H1 (cell line): ENCODE results near the gene AOC1. TPM values are rescaled to one million over a fixed set of nuclear protein-coding genes. Genes with fewer than 3 reads are reported as not detected.

Experiments
- NRF1 ChIP-seq: IDR thresholded peaks from 2 replicates; pipeline ENCODE4 v1.6.1; 2011; ENCODE audit warnings: mild to moderate bottlenecking, low read depth, low read length, improper control_type of control experiment
- polyA plus RNA-seq, 7 experiments: library from polyadenylated mRNA; depleted of rRNA in 3 of 7; stranded (reverse) in 5 of 7; unstranded in 2 of 7; fragments of >200 nt in 5 of 7; fragments of 200-250 nt in 2 of 7; gene quantifications; 1 replicate in 5 of 7; 2 replicates in 1 of 7; 4 replicates in 1 of 7; pipeline versions ENCODE4 v1.2.1 to v1.2.3, GENCODE V29; 2011 to 2013; ENCODE audit warnings: missing spikeins in 2 of 7, mixed read lengths in 2 of 7
- total RNA-seq: library from RNA; stranded (reverse); fragmentation: NEBNext Ultra II Directional; extraction: Animal tissue kit (Norgen Biotek cat#: 25700); gene quantifications from 2 replicates; pipeline ENCODE4 v1.2.1, GENCODE V29; 2021

The AOC1 gene
- total and polyA plus RNA-seq, 2 of the 8 experiments (the other 6 are each of a cell fraction or from before 2014, with no cell fraction given) = 0.15 to 0.17 TPM

- no peak for TF ChIP-seq NRF1
Measured at GRCh38 chr7:150830937-150831336, 21.4 kb upstream of the AOC1 start (continued).
